GM18499 (cell line): ENCODE results near the gene MLXIPL.
A peak's percentile ranks its signal among the peaks of the same experiment; 100 is the strongest.
"Not testable (repeated sequence)": the region's sequence is repeated elsewhere in the genome, so short reads cannot be mapped to it uniquely, and the experiment has no call there.

Experiments
- ATAC-seq: cut with Tn5 transposase; IDR thresholded peaks from one replicate; pipeline ENCODE4 v1.9.1; 2021; ENCODE audit warnings: moderate number of reproducible peaks; ENCODE audit not compliant: insufficient read depth, unreplicated experiment

Gene MLXIPL

GRCh38 chr7:73557108-73557396, 67.3 kb downstream of the MLXIPL start:
- ATAC-seq: peak; percentile 44

GRCh38 chr7:73556208-73557107, 67.9 kb downstream of the MLXIPL start:
- ATAC-seq: no peak

- no peak for ATAC-seq
Measured at GRCh38 chr7:73555411-73555982, 68.8 kb downstream of the MLXIPL start.

- not testable (repeated sequence) for ATAC-seq
Measured at GRCh38 chr7:73550093-73550492, 74.2 kb downstream of the MLXIPL start.

- no peak for ATAC-seq
Measured at GRCh38 chr7:73549176-73549575, 75.1 kb downstream of the MLXIPL start.

GRCh38 chr7:73547841-73548240, 76.5 kb downstream of the MLXIPL start:
- no peak for ATAC-seq

- no peak for ATAC-seq
Measured at GRCh38 chr7:73544678-73545077, 79.6 kb downstream of the MLXIPL start.
